ENCODE results near the gene CORIN. TPM values are rescaled to one million over a fixed set of nuclear protein-coding genes. Genes with fewer than 3 reads are reported as not detected.

Gene CORIN
- polyA plus RNA-seq, 1 donor from 2014 or later = 0.25 TPM

GRCh38 chr4:47744253-47744652 lies 93.6 kb downstream of the CORIN start:
- Histone ChIP-seq H3K36me3 (ENCODE audit: insufficient read depth, low read length) (no peaks in the 10 kb centered on the region), H3K9ac (ENCODE audit: low read length) (no peak overlapping the region), H3K79me2 (replicated peaks; ENCODE audit: insufficient read depth, low read length) (no peaks in the 10 kb centered on the region), H2AFZ (ENCODE audit: low read depth, low read length) (no peak overlapping the region), H3K4me2 (ENCODE audit: low read length) (no peak overlapping the region), H3K9me3 (ENCODE audit: low read length) (no peaks in the 10 kb centered on the region), H3F3A (ENCODE audit: insufficient read depth, low read length, poor library complexity, severe bottlenecking) (no peaks in the 10 kb centered on the region), H3K9me2 (ENCODE audit: insufficient read depth, low read length) (no peaks in the 10 kb centered on the region), H3K27ac (ENCODE audit: low read length) (peak overlapping the region; percentile 46), H3K4me3 (ENCODE audit: low read length) (peak overlapping the region; percentile 22), H4K20me1 (ENCODE audit: insufficient read depth) (no peaks in the 10 kb centered on the region), H3K27me3 (ENCODE audit: insufficient read depth, low read depth, low read length) (no peaks in the 10 kb centered on the region)
- TF ChIP-seq EZH2 (IDR thresholded peaks at IDR 0.05; ENCODE audit: borderline replicate concordance, insufficient read depth, low read length, poor library complexity, severe bottlenecking) (no peak), SMC3 (conservative IDR thresholded peaks at IDR 0.05; ENCODE audit: poor library complexity) (no peak), POLR2AphosphoS5 (IDR thresholded peaks at IDR 0.05) (no peak), EP300 (conservative IDR thresholded peaks at IDR 0.05; ENCODE audit: poor library complexity, severe bottlenecking) (no peak), TAF1 (IDR thresholded peaks at IDR 0.05; ENCODE audit: low read depth) (no peak), MXI1 (conservative IDR thresholded peaks at IDR 0.05; ENCODE audit: poor library complexity, severe bottlenecking) (no peak), REST (IDR thresholded peaks at IDR 0.05; ENCODE audit: borderline replicate concordance) (no peak), RAD21 (conservative IDR thresholded peaks at IDR 0.05) (no peak)
- TF ChIP-seq, protein P1, sequence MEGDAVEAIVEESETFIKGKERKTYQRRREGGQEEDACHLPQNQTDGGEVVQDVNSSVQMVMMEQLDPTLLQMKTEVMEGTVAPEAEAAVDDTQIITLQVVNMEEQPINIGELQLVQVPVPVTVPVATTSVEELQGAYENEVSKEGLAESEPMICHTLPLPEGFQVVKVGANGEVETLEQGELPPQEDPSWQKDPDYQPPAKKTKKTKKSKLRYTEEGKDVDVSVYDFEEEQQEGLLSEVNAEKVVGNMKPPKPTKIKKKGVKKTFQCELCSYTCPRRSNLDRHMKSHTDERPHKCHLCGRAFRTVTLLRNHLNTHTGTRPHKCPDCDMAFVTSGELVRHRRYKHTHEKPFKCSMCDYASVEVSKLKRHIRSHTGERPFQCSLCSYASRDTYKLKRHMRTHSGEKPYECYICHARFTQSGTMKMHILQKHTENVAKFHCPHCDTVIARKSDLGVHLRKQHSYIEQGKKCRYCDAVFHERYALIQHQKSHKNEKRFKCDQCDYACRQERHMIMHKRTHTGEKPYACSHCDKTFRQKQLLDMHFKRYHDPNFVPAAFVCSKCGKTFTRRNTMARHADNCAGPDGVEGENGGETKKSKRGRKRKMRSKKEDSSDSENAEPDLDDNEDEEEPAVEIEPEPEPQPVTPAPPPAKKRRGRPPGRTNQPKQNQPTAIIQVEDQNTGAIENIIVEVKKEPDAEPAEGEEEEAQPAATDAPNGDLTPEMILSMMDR (IDR thresholded peaks at IDR 0.05; ENCODE audit: poor library complexity, severe bottlenecking) = no peak

DNA sequence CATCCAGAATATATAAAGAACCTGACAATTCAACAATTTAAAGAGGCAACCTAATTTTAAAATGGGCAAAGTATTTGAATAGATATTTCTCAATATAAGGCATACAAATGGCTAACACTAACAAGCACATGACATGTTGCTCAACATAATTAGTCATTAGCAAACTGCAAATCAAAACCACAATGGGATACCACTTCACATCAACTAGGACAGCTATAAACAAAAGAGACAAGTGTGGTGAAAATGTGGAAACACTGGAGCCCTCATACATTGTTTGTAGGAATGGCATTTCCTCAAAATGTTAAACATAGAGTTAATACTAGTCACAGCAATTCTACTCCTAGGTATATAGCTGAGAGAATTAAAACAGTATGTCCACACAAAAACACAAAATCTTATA lies 96.7 kb downstream of the CORIN start:
- no peak overlapping the region for H3K9ac ChIP-seq (ENCODE audit: low read length)
- H3K79me2 ChIP-seq (replicated peaks; ENCODE audit: insufficient read depth, low read length) = no peaks in the 10 kb centered on the region
- no peaks in the 10 kb centered on the region for H3K9me3 ChIP-seq (ENCODE audit: low read length)
- H3K27me3 ChIP-seq (ENCODE audit: insufficient read depth, low read depth, low read length) = no peaks in the 10 kb centered on the region
- no peak overlapping the region for H3K4me2 ChIP-seq (ENCODE audit: low read length)
- TF ChIP-seq RAD21 (conservative IDR thresholded peaks at IDR 0.05) (no peak), SMC3 (conservative IDR thresholded peaks at IDR 0.05; ENCODE audit: poor library complexity) (no peak), EZH2 (IDR thresholded peaks at IDR 0.05; ENCODE audit: borderline replicate concordance, insufficient read depth, low read length, poor library complexity, severe bottlenecking) (no peak), POLR2AphosphoS5 (IDR thresholded peaks at IDR 0.05) (no peak), MXI1 (conservative IDR thresholded peaks at IDR 0.05; ENCODE audit: poor library complexity, severe bottlenecking) (no peak), REST (IDR thresholded peaks at IDR 0.05; ENCODE audit: borderline replicate concordance) (no peak), EP300 (conservative IDR thresholded peaks at IDR 0.05; ENCODE audit: poor library complexity, severe bottlenecking) (no peak), TAF1 (IDR thresholded peaks at IDR 0.05; ENCODE audit: low read depth) (no peak)
- TF ChIP-seq, protein P1 (IDR thresholded peaks at IDR 0.05; ENCODE audit: poor library complexity, severe bottlenecking) = no peak
- no peaks in the 10 kb centered on the region for H3K9me2 ChIP-seq (ENCODE audit: insufficient read depth, low read length)
- no peaks in the 10 kb centered on the region for H3K36me3 ChIP-seq (ENCODE audit: insufficient read depth, low read length)
- no peak overlapping the region for H2AFZ ChIP-seq (ENCODE audit: low read depth, low read length)
- H3K27ac ChIP-seq (ENCODE audit: low read length) = no peak overlapping the region
- H3K4me3 ChIP-seq (ENCODE audit: low read length) = no peak overlapping the region
- no peaks in the 10 kb centered on the region for H4K20me1 ChIP-seq (ENCODE audit: insufficient read depth)
- no peaks in the 10 kb centered on the region for H3F3A ChIP-seq (ENCODE audit: insufficient read depth, low read length, poor library complexity, severe bottlenecking)
